ENCODE results near the gene IMMP2L. TPM values are rescaled to one million over a fixed set of nuclear protein-coding genes. Genes with fewer than 3 reads are reported as not detected.

The IMMP2L gene
- total RNA-seq, 4 donors from 2014 or later: 19.0 to 37.2 (median 21.3) TPM

GRCh38 chr7:111174510-111174909, 387.8 kb downstream of the IMMP2L start:
- no peak for TF ChIP-seq CTCF (IDR thresholded peaks at IDR 0.05; ENCODE audit: low read depth)

GRCh38 chr7:111173990-111174389, 388.3 kb downstream of the IMMP2L start:
- TF ChIP-seq CTCF (IDR thresholded peaks at IDR 0.05; ENCODE audit: low read depth): no peak

- no peak for TF ChIP-seq CTCF (IDR thresholded peaks at IDR 0.05; ENCODE audit: low read depth)
Measured at GRCh38 chr7:111173528-111173927, 388.8 kb downstream of the IMMP2L start.

GRCh38 chr7:111172564-111173257, 389.6 kb downstream of the IMMP2L start:
- TF ChIP-seq CTCF (IDR thresholded peaks at IDR 0.05; ENCODE audit: low read depth): no peak

GRCh38 chr7:111168182-111168581, 394.1 kb downstream of the IMMP2L start:
- no peak for TF ChIP-seq CTCF (IDR thresholded peaks at IDR 0.05; ENCODE audit: low read depth)

- TF ChIP-seq CTCF (IDR thresholded peaks at IDR 0.05; ENCODE audit: low read depth): no peak
Measured at GRCh38 chr7:111164442-111164841, 397.9 kb downstream of the IMMP2L start.

- no peak for TF ChIP-seq CTCF (IDR thresholded peaks at IDR 0.05; ENCODE audit: low read depth)
Measured at GRCh38 chr7:111162692-111163091, 399.6 kb downstream of the IMMP2L start.

All from subcutaneous adipose tissue (tissue), 4 donors.